ENCODE measurements around the gene ADIPOR2.
"Not testable (repeated sequence)": the region's sequence is repeated elsewhere in the genome, so short reads cannot be mapped to it uniquely, and the experiment has no call there.

The ADIPOR2 gene

GRCh38 chr12:1732914-1733313, 42.0 kb downstream of the ADIPOR2 start:
- DNase-seq (ENCODE audit: low read depth in 3 of 3) = no peak

- not testable (repeated sequence) for DNase-seq (ENCODE audit: low read depth in 3 of 3)
Measured at GRCh38 chr12:1733712-1734111, 42.8 kb downstream of the ADIPOR2 start.

- no peak for DNase-seq (ENCODE audit: low read depth in 3 of 3)
Measured at GRCh38 chr12:1737652-1738286, 46.9 kb downstream of the ADIPOR2 start.

GRCh38 chr12:1738446-1738845, 47.6 kb downstream of the ADIPOR2 start:
- no peak for DNase-seq (ENCODE audit: low read depth in 3 of 3)

GRCh38 chr12:1739368-1739767, 48.5 kb downstream of the ADIPOR2 start:
- no peak for DNase-seq (ENCODE audit: low read depth in 3 of 3)

- DNase-seq (ENCODE audit: low read depth in 3 of 3) = no peak
Measured at GRCh38 chr12:1740161-1740948, 49.5 kb downstream of the ADIPOR2 start.

GRCh38 chr12:1741154-1741949, 50.5 kb downstream of the ADIPOR2 start:
- no peak for DNase-seq (ENCODE audit: low read depth in 3 of 3)

GRCh38 chr12:1744932-1745331, 54.1 kb downstream of the ADIPOR2 start:
- no peak for DNase-seq (ENCODE audit: low read depth in 3 of 3)

- DNase-seq (ENCODE audit: low read depth in 3 of 3) = no peak
Measured at GRCh38 chr12:1747609-1748008, 56.7 kb downstream of the ADIPOR2 start.

GRCh38 chr12:1749019-1749418, 58.1 kb downstream of the ADIPOR2 start:
- DNase-seq (ENCODE audit: low read depth in 3 of 3) = no peak

GRCh38 chr12:1750300-1750699, 59.4 kb downstream of the ADIPOR2 start:
- no peak for DNase-seq (ENCODE audit: low read depth in 3 of 3)

- DNase-seq (ENCODE audit: low read depth in 3 of 3) = no peak
Measured at GRCh38 chr12:1758376-1758775, 67.5 kb downstream of the ADIPOR2 start.

GRCh38 chr12:1758887-1759286, 68.0 kb downstream of the ADIPOR2 start:
- DNase-seq (ENCODE audit: low read depth in 3 of 3) = no peak

GRCh38 chr12:1760566-1761382, 69.9 kb downstream of the ADIPOR2 start:
- no peak for DNase-seq (ENCODE audit: low read depth in 3 of 3)

- no peak for DNase-seq (ENCODE audit: low read depth in 3 of 3)
Measured at GRCh38 chr12:1761857-1762256, 71.0 kb downstream of the ADIPOR2 start.

- DNase-seq (ENCODE audit: low read depth in 3 of 3) = no peak
Measured at GRCh38 chr12:1763153-1763552, 72.3 kb downstream of the ADIPOR2 start.

- no peak for DNase-seq (ENCODE audit: low read depth in 3 of 3)
Measured at GRCh38 chr12:1766110-1766509, 75.2 kb downstream of the ADIPOR2 start.

- no peak for DNase-seq (ENCODE audit: low read depth in 3 of 3)
Measured at GRCh38 chr12:1767407-1768090, 76.7 kb downstream of the ADIPOR2 start.

GRCh38 chr12:1768615-1769014, 77.7 kb downstream of the ADIPOR2 start:
- DNase-seq (ENCODE audit: low read depth in 3 of 3) = no peak

- no peak for DNase-seq (ENCODE audit: low read depth in 3 of 3)
Measured at GRCh38 chr12:1769809-1770494, 79.1 kb downstream of the ADIPOR2 start.

All from stimulated activated CD4-positive, alpha-beta T cell treated with anti-CD3 and anti-CD28 coated beads, TNF-alpha, amount 100 ng/mL, for 24 hours (primary cell).